ENCODE measurements around the gene MFSD12. TPM values are rescaled to one million over a fixed set of nuclear protein-coding genes. Genes with fewer than 3 reads are reported as not detected.
"Not testable (repeated sequence)": the region's sequence is repeated elsewhere in the genome, so short reads cannot be mapped to it uniquely, and the experiment has no call there.

MFSD12 gene
- total and polyA plus RNA-seq, 2 experiments from 2014 or later: 23.0 to 67.9 TPM

DNA sequence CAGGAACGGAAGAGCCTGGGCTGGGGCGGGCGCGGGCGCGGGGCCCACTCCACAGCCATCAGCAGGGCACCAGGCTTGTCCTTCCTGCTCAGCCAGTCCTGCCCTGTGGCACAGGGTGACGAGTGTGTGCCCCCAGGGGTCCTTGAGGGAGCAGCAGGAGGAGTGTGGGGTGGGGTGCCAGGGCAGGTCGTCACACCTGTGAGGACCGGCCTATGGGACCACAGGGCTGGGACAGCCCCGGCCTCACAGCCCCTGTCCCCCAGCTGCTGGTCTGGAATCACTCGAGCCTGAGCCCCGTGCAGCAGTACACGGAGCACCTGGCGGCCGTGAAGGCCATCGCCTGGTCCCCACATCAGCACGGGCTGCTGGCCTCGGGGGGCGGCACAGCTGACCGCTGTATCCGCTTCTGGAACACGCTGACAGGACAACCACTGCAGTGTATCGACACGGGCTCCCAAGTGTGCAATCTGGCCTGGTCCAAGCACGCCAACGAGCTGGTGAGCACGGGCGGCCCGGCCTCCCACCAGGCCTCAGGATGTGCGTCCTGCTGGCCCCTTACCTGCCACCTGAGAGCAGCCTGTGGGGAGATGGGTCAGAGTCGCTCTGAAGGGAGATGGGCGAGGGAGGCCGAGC lies 25.1 kb downstream of the MFSD12 start:
- Histone ChIP-seq H3K9ac (no peak overlapping the region), H3K4me2 (ENCODE audit: unreplicated experiment) (no peak overlapping the region), H4K20me1 (ENCODE audit: insufficient read depth) (no peaks in the 10 kb centered on the region), H3K4me1 (ENCODE audit: insufficient read depth) (no peaks in the 10 kb centered on the region), H3K79me2 (ENCODE audit: insufficient read depth) (no peaks in the 10 kb centered on the region), H2AFZ (no peak overlapping the region), H3F3A (ENCODE audit: insufficient read depth) (no peaks in the 10 kb centered on the region), H3K9me3 (ENCODE audit: low read depth) (no peaks in the 10 kb centered on the region), H3K9me2 (ENCODE audit: insufficient read depth) (no peaks in the 10 kb centered on the region), H3K4me3 (no peak overlapping the region), H3K27me3 (replicated peaks; ENCODE audit: insufficient read depth) (no peaks in the 10 kb centered on the region), H3K27ac (no peak overlapping the region), H3K36me3 (ENCODE audit: low read depth) (no peaks in the 10 kb centered on the region; the same call in 1 of the 2 replicates)
- in situ Hi-C loops (cut with MboI): loop anchor here (10.0 kb wide), 1 partner anchor 173 kb away; the partner anchor contains the start of genes PIP5K1C and TJP3
- TF ChIP-seq EZH2phosphoT487 (IDR thresholded peaks at IDR 0.05; ENCODE audit: insufficient read depth, low read depth) (no peak), EZH2 (IDR thresholded peaks at IDR 0.05; ENCODE audit: insufficient read depth, poor library complexity, severe bottlenecking) (no peak)
- 95% methylated on average over 31 to 33 of the region's 33 CpGs for WGBS, 2 experiments (ENCODE audit: low coverage in 1 of 2, low lambda C conversion rate in 2 of 2, missing lambda C conversion rate in 2 of 2)
- no peak for DNase-seq

DNA sequence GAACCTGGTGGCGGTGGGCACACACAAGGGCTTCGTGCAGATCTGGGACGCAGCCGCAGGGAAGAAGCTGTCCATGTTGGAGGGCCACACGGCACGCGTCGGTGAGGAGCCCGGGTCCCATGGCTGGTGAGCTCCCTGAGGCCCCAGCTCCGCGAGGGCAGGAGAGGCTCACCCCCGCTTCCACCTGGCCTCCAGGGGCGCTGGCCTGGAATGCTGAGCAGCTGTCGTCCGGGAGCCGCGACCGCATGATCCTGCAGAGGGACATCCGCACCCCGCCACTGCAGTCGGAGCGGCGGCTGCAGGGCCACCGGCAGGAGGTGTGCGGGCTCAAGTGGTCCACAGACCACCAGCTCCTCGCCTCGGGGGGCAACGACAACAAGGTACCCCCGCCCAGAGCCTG lies 25.7 kb downstream of the MFSD12 start:
- no peak for TF ChIP-seq EZH2phosphoT487 (IDR thresholded peaks at IDR 0.05; ENCODE audit: insufficient read depth, low read depth)
- no peak for TF ChIP-seq EZH2 (IDR thresholded peaks at IDR 0.05; ENCODE audit: insufficient read depth, poor library complexity, severe bottlenecking)
- no peak overlapping the region for H3K4me2 ChIP-seq (ENCODE audit: unreplicated experiment)
- no peak overlapping the region for H3K27ac ChIP-seq
- WGBS, 2 experiments (ENCODE audit: low coverage in 1 of 2, low lambda C conversion rate in 2 of 2, missing lambda C conversion rate in 2 of 2): 91 to 93% methylated on average over 20 to 24 of the region's 29 CpGs
- no peaks in the 10 kb centered on the region for H3F3A ChIP-seq (ENCODE audit: insufficient read depth)
- no peaks in the 10 kb centered on the region for H3K9me2 ChIP-seq (ENCODE audit: insufficient read depth)
- no peaks in the 10 kb centered on the region for H3K79me2 ChIP-seq (ENCODE audit: insufficient read depth)
- no peak overlapping the region for H2AFZ ChIP-seq
- no peaks in the 10 kb centered on the region for H3K4me1 ChIP-seq (ENCODE audit: insufficient read depth)
- H4K20me1 ChIP-seq (ENCODE audit: insufficient read depth): no peaks in the 10 kb centered on the region
- H3K9ac ChIP-seq: no peak overlapping the region
- DNase-seq: no peak
- H3K27me3 ChIP-seq (replicated peaks; ENCODE audit: insufficient read depth): no peaks in the 10 kb centered on the region
- no peak overlapping the region for H3K4me3 ChIP-seq
- no peaks in the 10 kb centered on the region; the same call in 1 of the 2 replicates for H3K36me3 ChIP-seq (ENCODE audit: low read depth)
- in situ Hi-C loops (cut with MboI): loop anchor here (10.0 kb wide), 1 partner anchor 173 kb away; the partner anchor contains the start of genes PIP5K1C and TJP3
- no peaks in the 10 kb centered on the region for H3K9me3 ChIP-seq (ENCODE audit: low read depth)

DNA sequence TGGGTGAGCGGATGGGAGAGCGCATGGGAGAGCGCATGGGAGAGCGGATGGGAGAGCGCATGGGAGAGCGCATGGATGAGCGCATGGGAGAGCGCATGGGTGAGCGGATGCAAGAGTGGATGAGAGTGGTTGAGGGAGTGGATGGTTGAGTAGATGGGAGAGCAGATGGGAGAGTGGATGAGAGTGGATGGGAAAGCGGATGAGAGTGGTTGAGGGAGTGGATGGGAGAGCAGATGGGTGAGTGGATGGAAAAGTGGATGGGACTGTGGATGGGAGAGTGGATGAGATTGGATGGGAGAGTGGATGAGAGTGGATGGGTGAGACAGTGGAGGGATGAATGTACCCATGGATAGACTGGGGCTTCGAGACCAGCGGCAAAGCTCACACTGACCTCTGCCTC lies 27.0 kb downstream of the MFSD12 start:
- Histone ChIP-seq H3K27me3 (replicated peaks; ENCODE audit: insufficient read depth) (no peaks in the 10 kb centered on the region), H3K4me2 (ENCODE audit: unreplicated experiment) (no peak overlapping the region), H3K4me1 (ENCODE audit: insufficient read depth) (no peaks in the 10 kb centered on the region), H3K9me3 (ENCODE audit: low read depth) (no peaks in the 10 kb centered on the region), H3F3A (ENCODE audit: insufficient read depth) (no peaks in the 10 kb centered on the region), H3K79me2 (ENCODE audit: insufficient read depth) (no peaks in the 10 kb centered on the region), H4K20me1 (ENCODE audit: insufficient read depth) (no peaks in the 10 kb centered on the region), H3K36me3 (ENCODE audit: low read depth) (no peaks in the 10 kb centered on the region; the same call in 1 of the 2 replicates), H3K4me3 (no peak overlapping the region), H3K9me2 (ENCODE audit: insufficient read depth) (no peaks in the 10 kb centered on the region), H3K27ac (no peak overlapping the region), H2AFZ (no peak overlapping the region), H3K9ac (no peak overlapping the region)
- DNase-seq: no peak
- 98 to 100% methylated on average over 3 to 12 of the region's 12 CpGs for WGBS, 2 experiments (ENCODE audit: low coverage in 1 of 2, low lambda C conversion rate in 2 of 2, missing lambda C conversion rate in 2 of 2)
- TF ChIP-seq EZH2phosphoT487 (IDR thresholded peaks at IDR 0.05; ENCODE audit: insufficient read depth, low read depth): no peak
- no peak for TF ChIP-seq EZH2 (IDR thresholded peaks at IDR 0.05; ENCODE audit: insufficient read depth, poor library complexity, severe bottlenecking)
- in situ Hi-C loops (cut with MboI): loop anchor here (10.0 kb wide), 1 partner anchor 174 kb away; the partner anchor contains the start of genes PIP5K1C and TJP3

DNA sequence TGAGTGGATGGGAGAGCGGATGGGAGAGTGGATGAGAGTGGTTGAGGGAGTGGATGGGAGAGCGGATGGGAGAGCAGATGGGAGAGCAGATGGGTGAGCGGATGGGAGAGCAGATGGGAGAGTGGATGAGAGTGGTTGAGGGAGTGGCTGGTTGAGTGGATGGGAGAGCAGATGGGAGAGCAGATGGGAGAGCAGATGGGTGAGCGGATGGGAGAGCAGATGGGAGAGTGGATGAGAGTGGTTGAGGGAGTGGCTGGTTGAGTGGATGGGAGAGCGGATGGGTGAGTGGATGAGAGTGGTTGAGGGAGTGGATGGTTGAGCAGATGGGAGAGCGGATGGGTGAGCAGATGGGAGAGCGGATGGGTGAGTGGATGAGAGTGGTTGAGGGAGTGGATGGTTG lies 28.1 kb downstream of the MFSD12 start:
- H3K27me3 ChIP-seq (replicated peaks; ENCODE audit: insufficient read depth); H3K9me2 ChIP-seq (ENCODE audit: insufficient read depth); H3K9me3 ChIP-seq (ENCODE audit: low read depth); H3F3A ChIP-seq (ENCODE audit: insufficient read depth); H3K27ac ChIP-seq; H3K4me3 ChIP-seq; H3K9ac ChIP-seq; H3K36me3 ChIP-seq (ENCODE audit: low read depth); H2AFZ ChIP-seq; H3K79me2 ChIP-seq (ENCODE audit: insufficient read depth); DNase-seq; H4K20me1 ChIP-seq (ENCODE audit: insufficient read depth); H3K4me1 ChIP-seq (ENCODE audit: insufficient read depth); H3K4me2 ChIP-seq (ENCODE audit: unreplicated experiment); in situ Hi-C loops (cut with MboI): not testable (repeated sequence)
- WGBS, 2 experiments (ENCODE audit: low coverage in 1 of 2, low lambda C conversion rate in 2 of 2, missing lambda C conversion rate in 2 of 2): 99 to 100% methylated on average over 1 to 7 of the region's 7 CpGs
